ENCODE measurements around the gene LY86. TPM values are rescaled to one million over a fixed set of nuclear protein-coding genes. Genes with fewer than 3 reads are reported as not detected.
A peak's percentile ranks its signal among the peaks of the same experiment; 100 is the strongest.

Gene LY86
- total and polyA plus RNA-seq, 9 of the 15 experiments (the other 6 are each of a cell fraction or from before 2014, with no cell fraction given) = 0.08 to 0.20 TPM; not detected in 7

DNA sequence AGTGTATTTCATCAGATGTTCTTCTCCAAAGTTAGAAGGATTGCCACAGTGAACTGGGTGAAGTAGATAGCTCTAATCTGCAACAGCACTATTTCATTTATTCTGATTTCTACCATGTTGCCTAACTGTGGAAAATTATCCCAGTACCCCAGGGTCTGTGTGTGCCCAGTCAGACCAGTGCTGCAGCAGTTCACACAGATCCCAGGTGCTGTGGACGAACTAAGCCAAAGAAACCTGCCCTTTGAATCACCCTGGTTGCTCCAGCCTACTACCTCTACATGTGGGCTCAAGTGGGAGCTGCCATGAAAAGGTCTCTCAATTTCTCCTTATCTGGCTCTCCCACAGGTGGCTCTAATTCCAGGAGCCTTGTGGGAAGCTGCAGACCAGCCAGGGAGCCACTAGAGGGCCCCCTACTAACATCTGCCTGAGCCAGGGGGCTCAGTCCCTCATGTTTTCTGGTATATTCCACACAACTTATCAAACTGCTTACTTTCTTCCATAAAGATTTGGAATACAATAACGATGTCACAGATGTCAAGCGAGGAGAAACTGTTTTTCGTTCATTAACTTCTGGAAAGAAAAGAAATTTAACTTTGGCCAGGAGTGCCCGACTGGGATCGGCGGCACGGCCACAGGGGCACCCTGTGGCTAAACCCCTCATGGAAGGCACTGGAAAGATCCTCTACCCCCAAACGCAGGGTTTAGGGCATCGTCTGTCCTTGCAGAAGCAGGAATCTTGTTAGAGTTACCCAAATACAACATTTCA lies 31.6 kb upstream of the LY86 start (continued):
- TF ChIP-seq, protein P1, sequence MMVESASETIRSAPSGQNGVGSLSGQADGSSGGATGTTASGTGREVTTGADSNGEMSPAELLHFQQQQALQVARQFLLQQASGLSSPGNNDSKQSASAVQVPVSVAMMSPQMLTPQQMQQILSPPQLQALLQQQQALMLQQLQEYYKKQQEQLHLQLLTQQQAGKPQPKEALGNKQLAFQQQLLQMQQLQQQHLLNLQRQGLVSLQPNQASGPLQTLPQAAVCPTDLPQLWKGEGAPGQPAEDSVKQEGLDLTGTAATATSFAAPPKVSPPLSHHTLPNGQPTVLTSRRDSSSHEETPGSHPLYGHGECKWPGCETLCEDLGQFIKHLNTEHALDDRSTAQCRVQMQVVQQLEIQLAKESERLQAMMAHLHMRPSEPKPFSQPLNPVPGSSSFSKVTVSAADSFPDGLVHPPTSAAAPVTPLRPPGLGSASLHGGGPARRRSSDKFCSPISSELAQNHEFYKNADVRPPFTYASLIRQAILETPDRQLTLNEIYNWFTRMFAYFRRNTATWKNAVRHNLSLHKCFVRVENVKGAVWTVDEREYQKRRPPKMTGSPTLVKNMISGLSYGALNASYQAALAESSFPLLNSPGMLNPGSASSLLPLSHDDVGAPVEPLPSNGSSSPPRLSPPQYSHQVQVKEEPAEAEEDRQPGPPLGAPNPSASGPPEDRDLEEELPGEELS (CRISPR knock-in tag; IDR thresholded peaks at IDR 0.05; ENCODE audit: borderline replicate concordance) = no peak
- TF ChIP-seq, protein P2, sequence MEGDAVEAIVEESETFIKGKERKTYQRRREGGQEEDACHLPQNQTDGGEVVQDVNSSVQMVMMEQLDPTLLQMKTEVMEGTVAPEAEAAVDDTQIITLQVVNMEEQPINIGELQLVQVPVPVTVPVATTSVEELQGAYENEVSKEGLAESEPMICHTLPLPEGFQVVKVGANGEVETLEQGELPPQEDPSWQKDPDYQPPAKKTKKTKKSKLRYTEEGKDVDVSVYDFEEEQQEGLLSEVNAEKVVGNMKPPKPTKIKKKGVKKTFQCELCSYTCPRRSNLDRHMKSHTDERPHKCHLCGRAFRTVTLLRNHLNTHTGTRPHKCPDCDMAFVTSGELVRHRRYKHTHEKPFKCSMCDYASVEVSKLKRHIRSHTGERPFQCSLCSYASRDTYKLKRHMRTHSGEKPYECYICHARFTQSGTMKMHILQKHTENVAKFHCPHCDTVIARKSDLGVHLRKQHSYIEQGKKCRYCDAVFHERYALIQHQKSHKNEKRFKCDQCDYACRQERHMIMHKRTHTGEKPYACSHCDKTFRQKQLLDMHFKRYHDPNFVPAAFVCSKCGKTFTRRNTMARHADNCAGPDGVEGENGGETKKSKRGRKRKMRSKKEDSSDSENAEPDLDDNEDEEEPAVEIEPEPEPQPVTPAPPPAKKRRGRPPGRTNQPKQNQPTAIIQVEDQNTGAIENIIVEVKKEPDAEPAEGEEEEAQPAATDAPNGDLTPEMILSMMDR (IDR thresholded peaks at IDR 0.05 in 2 of 3, conservative IDR thresholded peaks at IDR 0.05 in 1 of 3; ENCODE audit: insufficient read depth in 2 of 3, low read depth in 1 of 3, low read length in 3 of 3) = peak; percentile 93 to 97 (median 95)
- TF ChIP-seq, protein P3, sequence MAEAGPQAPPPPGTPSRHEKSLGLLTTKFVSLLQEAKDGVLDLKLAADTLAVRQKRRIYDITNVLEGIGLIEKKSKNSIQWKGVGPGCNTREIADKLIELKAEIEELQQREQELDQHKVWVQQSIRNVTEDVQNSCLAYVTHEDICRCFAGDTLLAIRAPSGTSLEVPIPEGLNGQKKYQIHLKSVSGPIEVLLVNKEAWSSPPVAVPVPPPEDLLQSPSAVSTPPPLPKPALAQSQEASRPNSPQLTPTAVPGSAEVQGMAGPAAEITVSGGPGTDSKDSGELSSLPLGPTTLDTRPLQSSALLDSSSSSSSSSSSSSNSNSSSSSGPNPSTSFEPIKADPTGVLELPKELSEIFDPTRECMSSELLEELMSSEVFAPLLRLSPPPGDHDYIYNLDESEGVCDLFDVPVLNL (CRISPR knock-in tag; IDR thresholded peaks at IDR 0.05; ENCODE audit: low read depth) = no peak
- TF ChIP-seq ELF2 (CRISPR knock-in tag; IDR thresholded peaks at IDR 0.05) (no peak), ZNF561 (CRISPR knock-in tag; conservative IDR thresholded peaks at IDR 0.05) (no peak), ZNF146 (CRISPR knock-in tag; IDR thresholded peaks at IDR 0.05; ENCODE audit: unreplicated experiment) (no peak), TGIF2 (CRISPR knock-in tag; IDR thresholded peaks at IDR 0.05) (no peak), JUND (IDR thresholded peaks at IDR 0.05; ENCODE audit: borderline replicate concordance, low read depth, low read length) (no peak), JUND (tag; IDR thresholded peaks at IDR 0.05; ENCODE audit: borderline replicate concordance, low read depth, low read length) (no peak), RBM34 (IDR thresholded peaks at IDR 0.05; ENCODE audit: borderline replicate concordance, insufficient read depth, low read length) (no peak), JUNB (CRISPR knock-in tag; conservative IDR thresholded peaks at IDR 0.05) (no peak), GATAD2B (IDR thresholded peaks at IDR 0.05; ENCODE audit: borderline replicate concordance) (no peak), POLR2AphosphoS5 (IDR thresholded peaks at IDR 0.05; ENCODE audit: control insufficient read depth, insufficient read depth, low read depth, low read length) (no peak), TRIM24 (IDR thresholded peaks at IDR 0.05) (peak; percentile 73 to 80; a peak in 3 of 4 replicates), SREBF1 (IDR thresholded peaks at IDR 0.05; ENCODE audit: borderline replicate concordance, low read depth, low read length) (no peak), RAD21 (CRISPR knock-in tag; conservative IDR thresholded peaks at IDR 0.05 in 1 of 2, IDR thresholded peaks at IDR 0.05 in 1 of 2) (peak; percentile 90 to 92)
- TF ChIP-seq, protein P4, sequence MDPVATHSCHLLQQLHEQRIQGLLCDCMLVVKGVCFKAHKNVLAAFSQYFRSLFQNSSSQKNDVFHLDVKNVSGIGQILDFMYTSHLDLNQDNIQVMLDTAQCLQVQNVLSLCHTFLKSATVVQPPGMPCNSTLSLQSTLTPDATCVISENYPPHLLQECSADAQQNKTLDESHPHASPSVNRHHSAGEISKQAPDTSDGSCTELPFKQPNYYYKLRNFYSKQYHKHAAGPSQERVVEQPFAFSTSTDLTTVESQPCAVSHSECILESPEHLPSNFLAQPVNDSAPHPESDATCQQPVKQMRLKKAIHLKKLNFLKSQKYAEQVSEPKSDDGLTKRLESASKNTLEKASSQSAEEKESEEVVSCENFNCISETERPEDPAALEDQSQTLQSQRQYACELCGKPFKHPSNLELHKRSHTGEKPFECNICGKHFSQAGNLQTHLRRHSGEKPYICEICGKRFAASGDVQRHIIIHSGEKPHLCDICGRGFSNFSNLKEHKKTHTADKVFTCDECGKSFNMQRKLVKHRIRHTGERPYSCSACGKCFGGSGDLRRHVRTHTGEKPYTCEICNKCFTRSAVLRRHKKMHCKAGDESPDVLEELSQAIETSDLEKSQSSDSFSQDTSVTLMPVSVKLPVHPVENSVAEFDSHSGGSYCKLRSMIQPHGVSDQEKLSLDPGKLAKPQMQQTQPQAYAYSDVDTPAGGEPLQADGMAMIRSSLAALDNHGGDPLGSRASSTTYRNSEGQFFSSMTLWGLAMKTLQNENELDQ (CRISPR knock-in tag; IDR thresholded peaks at IDR 0.05; ENCODE audit: borderline replicate concordance) = no peak
- TF ChIP-seq, protein P5, sequence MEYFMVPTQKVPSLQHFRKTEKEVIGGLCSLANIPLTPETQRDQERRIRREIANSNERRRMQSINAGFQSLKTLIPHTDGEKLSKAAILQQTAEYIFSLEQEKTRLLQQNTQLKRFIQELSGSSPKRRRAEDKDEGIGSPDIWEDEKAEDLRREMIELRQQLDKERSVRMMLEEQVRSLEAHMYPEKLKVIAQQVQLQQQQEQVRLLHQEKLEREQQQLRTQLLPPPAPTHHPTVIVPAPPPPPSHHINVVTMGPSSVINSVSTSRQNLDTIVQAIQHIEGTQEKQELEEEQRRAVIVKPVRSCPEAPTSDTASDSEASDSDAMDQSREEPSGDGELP (CRISPR knock-in tag; IDR thresholded peaks at IDR 0.05; ENCODE audit: borderline replicate concordance) = peak; percentile 61; the same call in 1 of the 2 replicates
